Measurements from ENCODE around the gene DLEC1.
"Not testable (repeated sequence)": the region's sequence is repeated elsewhere in the genome, so short reads cannot be mapped to it uniquely, and the experiment has no call there.

Gene DLEC1

DNA sequence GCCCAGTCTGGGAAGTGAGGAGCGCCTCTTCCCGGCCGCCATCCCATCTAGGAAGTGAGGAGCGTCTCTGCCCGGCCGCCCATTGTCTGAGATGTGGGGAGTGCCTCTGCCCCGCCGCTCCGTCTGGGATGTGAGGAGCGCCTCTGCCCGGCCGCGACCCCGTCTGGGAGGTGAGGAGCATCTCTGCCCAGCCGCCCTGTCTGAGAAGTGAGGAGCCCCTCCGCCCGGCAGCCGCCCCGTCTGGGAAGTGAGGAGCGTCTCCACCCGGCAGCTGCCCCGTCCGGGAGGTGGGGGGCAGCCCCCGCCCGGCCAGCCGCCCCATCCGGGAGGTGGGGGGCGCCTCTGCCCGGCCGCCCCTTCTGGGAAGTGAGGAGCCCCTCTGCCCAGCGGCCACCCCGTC, 14.3 kb downstream of the DLEC1 start:
- H3K4me1 ChIP-seq (ENCODE audit: insufficient read depth, low read length); H3K9me3 ChIP-seq (ENCODE audit: low read length); H3K36me3 ChIP-seq (ENCODE audit: insufficient read depth, low read length); H3K9ac ChIP-seq (ENCODE audit: low read length); H3K27me3 ChIP-seq (ENCODE audit: control insufficient read depth in 1 of 2, insufficient read depth in 2 of 2, low read length in 2 of 2); H3K27ac ChIP-seq (ENCODE audit: low read depth, low read length); H3K4me3 ChIP-seq (ENCODE audit: low read depth in 1 of 2, low read length in 2 of 2): not testable (repeated sequence)

- not testable (repeated sequence) for H3K9ac ChIP-seq (ENCODE audit: low read length); H3K27ac ChIP-seq (ENCODE audit: low read depth, low read length); H3K4me3 ChIP-seq (ENCODE audit: low read depth in 1 of 2, low read length in 2 of 2)
These were observed 14.9 kb downstream of the DLEC1 start for GRCh38 chr3:38053813-38054498.

DNA sequence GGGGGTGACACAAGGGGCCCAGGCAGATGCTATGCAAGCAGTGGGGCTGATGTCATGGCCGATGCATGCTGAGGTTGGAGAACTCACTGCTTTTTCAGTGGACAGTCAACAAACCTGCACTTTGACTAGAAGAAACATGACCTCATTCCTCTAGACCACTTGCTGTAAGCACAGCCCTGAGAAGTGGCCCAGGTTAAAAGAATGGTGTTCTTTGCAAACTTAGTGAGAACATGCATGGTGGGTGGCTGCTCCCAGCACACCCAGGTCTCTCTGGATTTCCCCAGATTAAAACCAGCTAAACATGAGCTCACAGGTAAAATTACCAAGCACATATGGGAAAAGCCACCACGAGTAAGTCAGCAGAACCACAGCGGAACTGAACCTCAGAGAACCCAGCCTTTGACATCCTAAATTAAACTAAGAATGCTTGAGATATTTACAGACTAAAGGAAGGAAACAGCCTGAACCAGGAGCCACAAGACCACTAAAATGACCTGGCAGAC, 15.5 kb downstream of the DLEC1 start:
- H3K4me3 ChIP-seq (ENCODE audit: low read depth in 1 of 2, low read length in 2 of 2), result no peak overlapping the region

More at GRCh38 chr3:38053813-38054498, 14.9 kb downstream of the DLEC1 start:
- not testable (repeated sequence) for H3K27me3 ChIP-seq (ENCODE audit: control insufficient read depth in 1 of 2, insufficient read depth in 2 of 2, low read length in 2 of 2); H3K4me1 ChIP-seq (ENCODE audit: insufficient read depth, low read length); H3K9me3 ChIP-seq (ENCODE audit: low read length); H3K36me3 ChIP-seq (ENCODE audit: insufficient read depth, low read length)

GRCh38 chr3:38059148-38059547, 20.1 kb downstream of the DLEC1 start:
- no peak overlapping the region for H3K9ac ChIP-seq (ENCODE audit: low read length)
- H3K36me3 ChIP-seq (ENCODE audit: insufficient read depth, low read length), result no peaks in the 10 kb centered on the region
- no peaks in the 10 kb centered on the region for H3K9me3 ChIP-seq (ENCODE audit: low read length)
- no peak overlapping the region for H3K4me3 ChIP-seq (ENCODE audit: low read depth in 1 of 2, low read length in 2 of 2)
- no peak overlapping the region for H3K27ac ChIP-seq (ENCODE audit: low read depth, low read length)
- H3K27me3 ChIP-seq (ENCODE audit: control insufficient read depth in 1 of 2, insufficient read depth in 2 of 2, low read length in 2 of 2), result no peaks in the 10 kb centered on the region
- H3K4me1 ChIP-seq (ENCODE audit: insufficient read depth, low read length), result no peaks in the 10 kb centered on the region

More for the DNA sequence above, 15.5 kb downstream of the DLEC1 start:
- H3K36me3 ChIP-seq (ENCODE audit: insufficient read depth, low read length), result no peaks in the 10 kb centered on the region
- no peaks in the 10 kb centered on the region for H3K9me3 ChIP-seq (ENCODE audit: low read length)
- H3K27ac ChIP-seq (ENCODE audit: low read depth, low read length), result no peak overlapping the region
- no peaks in the 10 kb centered on the region for H3K4me1 ChIP-seq (ENCODE audit: insufficient read depth, low read length)
- no peaks in the 10 kb centered on the region for H3K27me3 ChIP-seq (ENCODE audit: control insufficient read depth in 1 of 2, insufficient read depth in 2 of 2, low read length in 2 of 2)
- H3K9ac ChIP-seq (ENCODE audit: low read length), result no peak overlapping the region

DNA sequence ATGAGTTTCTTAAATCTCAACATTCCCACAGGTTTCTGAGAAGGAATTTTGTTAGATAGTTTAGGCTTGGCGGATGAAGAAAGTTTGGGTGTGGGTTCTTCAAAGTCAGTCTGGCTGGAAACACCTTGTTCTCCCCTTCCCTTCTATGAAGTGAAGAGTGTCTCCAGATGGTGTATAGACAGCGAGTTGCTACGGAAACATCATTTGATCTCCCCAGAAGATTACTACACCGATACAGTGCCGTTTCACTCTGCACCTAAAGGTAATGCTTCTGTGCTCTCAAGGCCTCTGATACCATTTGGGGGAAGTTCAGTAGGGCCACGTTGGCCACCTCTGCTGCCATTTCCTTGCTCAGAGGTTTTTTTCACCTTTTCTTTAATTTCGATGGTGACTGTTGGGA, 20.6 kb downstream of the DLEC1 start:
- Histone ChIP-seq H3K4me1 (ENCODE audit: insufficient read depth, low read length) (no peaks in the 10 kb centered on the region), H3K27me3 (ENCODE audit: control insufficient read depth in 1 of 2, insufficient read depth in 2 of 2, low read length in 2 of 2) (no peaks in the 10 kb centered on the region), H3K27ac (ENCODE audit: low read depth, low read length) (no peak overlapping the region), H3K9ac (ENCODE audit: low read length) (no peak overlapping the region), H3K4me3 (ENCODE audit: low read depth in 1 of 2, low read length in 2 of 2) (no peak overlapping the region), H3K36me3 (ENCODE audit: insufficient read depth, low read length) (no peaks in the 10 kb centered on the region), H3K9me3 (ENCODE audit: low read length) (no peaks in the 10 kb centered on the region)

DNA sequence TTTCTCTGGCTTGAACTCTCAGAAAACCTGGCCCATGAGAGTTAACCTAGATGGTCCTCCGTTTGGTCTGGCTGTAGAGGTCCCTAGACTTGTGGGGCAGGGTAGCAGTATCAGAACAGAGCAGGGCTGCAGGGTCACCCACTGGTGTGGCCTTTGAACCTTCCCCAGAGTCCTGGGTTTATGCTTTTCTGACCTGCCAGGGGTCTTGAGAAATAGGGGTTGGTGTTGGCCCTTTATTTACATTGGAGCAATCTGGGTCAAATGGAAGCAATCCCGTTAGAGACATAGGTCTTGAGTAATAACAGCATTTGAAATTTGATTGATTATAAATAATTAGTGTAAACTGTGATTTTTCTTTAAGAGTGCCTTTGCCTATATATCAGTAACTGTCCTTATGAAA, 23.8 kb downstream of the DLEC1 start:
- Histone ChIP-seq H3K27me3 (ENCODE audit: control insufficient read depth in 1 of 2, insufficient read depth in 2 of 2, low read length in 2 of 2) (no peaks in the 10 kb centered on the region), H3K27ac (ENCODE audit: low read depth, low read length) (no peak overlapping the region), H3K9me3 (ENCODE audit: low read length) (no peaks in the 10 kb centered on the region), H3K4me1 (ENCODE audit: insufficient read depth, low read length) (no peaks in the 10 kb centered on the region), H3K4me3 (ENCODE audit: low read depth in 1 of 2, low read length in 2 of 2) (no peak overlapping the region), H3K9ac (ENCODE audit: low read length) (no peak overlapping the region), H3K36me3 (ENCODE audit: insufficient read depth, low read length) (no peaks in the 10 kb centered on the region)

DNA sequence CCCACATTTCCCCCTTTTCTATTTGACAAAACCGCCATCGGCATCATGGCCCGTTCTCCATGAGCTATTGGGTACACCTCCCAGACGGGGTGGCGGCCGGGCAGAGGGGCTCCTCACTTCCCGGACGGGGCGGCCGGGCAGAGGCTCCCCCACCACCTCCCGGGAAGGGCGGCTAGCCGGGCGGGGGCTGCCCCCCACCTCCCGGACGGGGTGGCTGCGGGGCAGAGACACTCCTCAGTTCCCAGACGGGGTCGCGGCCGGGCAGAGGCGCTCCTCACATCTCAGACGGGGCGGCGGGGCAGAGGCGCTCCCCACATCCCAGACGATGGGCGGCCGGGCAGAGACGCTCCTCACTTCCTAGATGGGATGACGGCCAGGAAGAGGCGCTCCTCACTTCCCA, 25.4 kb downstream of the DLEC1 start:
- H3K36me3 ChIP-seq (ENCODE audit: insufficient read depth, low read length); H3K27ac ChIP-seq (ENCODE audit: low read depth, low read length); H3K9me3 ChIP-seq (ENCODE audit: low read length); H3K27me3 ChIP-seq (ENCODE audit: control insufficient read depth in 1 of 2, insufficient read depth in 2 of 2, low read length in 2 of 2); H3K9ac ChIP-seq (ENCODE audit: low read length); H3K4me1 ChIP-seq (ENCODE audit: insufficient read depth, low read length); H3K4me3 ChIP-seq (ENCODE audit: low read depth in 1 of 2, low read length in 2 of 2): not testable (repeated sequence)

- Histone ChIP-seq H3K36me3 (ENCODE audit: insufficient read depth, low read length) (no peaks in the 10 kb centered on the region), H3K4me3 (ENCODE audit: low read depth in 1 of 2, low read length in 2 of 2) (no peak overlapping the region), H3K9ac (ENCODE audit: low read length) (no peak overlapping the region), H3K4me1 (ENCODE audit: insufficient read depth, low read length) (no peaks in the 10 kb centered on the region), H3K27me3 (ENCODE audit: control insufficient read depth in 1 of 2, insufficient read depth in 2 of 2, low read length in 2 of 2) (no peaks in the 10 kb centered on the region), H3K27ac (ENCODE audit: low read depth, low read length) (no peak overlapping the region), H3K9me3 (ENCODE audit: low read length) (no peaks in the 10 kb centered on the region)
These were observed 28.7 kb downstream of the DLEC1 start for GRCh38 chr3:38067508-38068233.

DNA sequence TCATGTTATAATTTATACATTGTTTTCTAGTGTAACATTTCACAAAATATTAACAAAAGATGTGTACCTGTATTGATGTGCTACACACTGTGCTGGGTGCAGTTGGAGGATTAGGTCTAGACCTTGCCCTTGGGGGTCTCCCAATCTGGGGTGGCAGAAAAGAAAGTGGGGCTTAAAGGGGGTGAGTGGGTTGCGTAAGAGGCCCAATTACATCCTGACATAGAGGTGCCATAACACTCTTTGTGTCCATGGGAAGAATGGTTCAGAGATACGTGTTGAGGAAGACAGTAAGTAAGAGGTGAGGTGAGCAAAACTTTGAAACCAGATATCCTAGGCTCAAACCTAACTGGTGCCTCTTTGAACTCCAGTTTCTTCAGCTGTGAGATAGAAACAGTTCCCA, 31.0 kb downstream of the DLEC1 start:
- H3K9me3 ChIP-seq (ENCODE audit: low read length), result no peaks in the 10 kb centered on the region
- H3K4me3 ChIP-seq (ENCODE audit: low read depth in 1 of 2, low read length in 2 of 2), result no peak overlapping the region
- H3K9ac ChIP-seq (ENCODE audit: low read length), result no peak overlapping the region
- no peak overlapping the region for H3K27ac ChIP-seq (ENCODE audit: low read depth, low read length)
- no peaks in the 10 kb centered on the region for H3K36me3 ChIP-seq (ENCODE audit: insufficient read depth, low read length)
- no peaks in the 10 kb centered on the region for H3K27me3 ChIP-seq (ENCODE audit: control insufficient read depth in 1 of 2, insufficient read depth in 2 of 2, low read length in 2 of 2)
- no peaks in the 10 kb centered on the region for H3K4me1 ChIP-seq (ENCODE audit: insufficient read depth, low read length)

DNA sequence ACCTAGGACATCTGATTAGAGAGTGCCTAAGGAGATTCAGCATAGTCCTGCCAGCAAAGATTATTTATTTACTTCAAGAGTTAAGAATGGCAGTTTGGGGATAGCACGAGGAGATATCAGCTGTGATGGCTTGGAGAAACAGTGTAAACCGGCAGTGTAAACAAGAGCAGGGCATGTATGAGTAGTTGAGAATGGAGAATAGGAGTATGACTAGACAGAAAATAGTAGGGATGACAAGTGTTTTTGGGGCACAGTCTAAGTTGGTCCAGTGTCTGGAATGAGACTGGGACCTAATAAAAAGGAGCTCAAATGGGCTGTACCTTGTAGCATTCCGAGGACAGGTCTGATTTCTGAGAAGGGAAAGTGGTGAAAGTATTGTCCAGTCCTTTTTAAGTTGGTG, 38.1 kb downstream of the DLEC1 start:
- not testable (repeated sequence) for H3K27ac ChIP-seq (ENCODE audit: low read depth, low read length); H3K9ac ChIP-seq (ENCODE audit: low read length); H3K27me3 ChIP-seq (ENCODE audit: control insufficient read depth in 1 of 2, insufficient read depth in 2 of 2, low read length in 2 of 2); H3K9me3 ChIP-seq (ENCODE audit: low read length); H3K4me3 ChIP-seq (ENCODE audit: low read depth in 1 of 2, low read length in 2 of 2); H3K36me3 ChIP-seq (ENCODE audit: insufficient read depth, low read length); H3K4me1 ChIP-seq (ENCODE audit: insufficient read depth, low read length)

GRCh38 chr3:38082296-38082695, 43.3 kb downstream of the DLEC1 start:
- H3K36me3 ChIP-seq (ENCODE audit: insufficient read depth, low read length); H3K9ac ChIP-seq (ENCODE audit: low read length); H3K27me3 ChIP-seq (ENCODE audit: control insufficient read depth in 1 of 2, insufficient read depth in 2 of 2, low read length in 2 of 2); H3K27ac ChIP-seq (ENCODE audit: low read depth, low read length); H3K4me3 ChIP-seq (ENCODE audit: low read depth in 1 of 2, low read length in 2 of 2); H3K9me3 ChIP-seq (ENCODE audit: low read length); H3K4me1 ChIP-seq (ENCODE audit: insufficient read depth, low read length): not testable (repeated sequence)

DNA sequence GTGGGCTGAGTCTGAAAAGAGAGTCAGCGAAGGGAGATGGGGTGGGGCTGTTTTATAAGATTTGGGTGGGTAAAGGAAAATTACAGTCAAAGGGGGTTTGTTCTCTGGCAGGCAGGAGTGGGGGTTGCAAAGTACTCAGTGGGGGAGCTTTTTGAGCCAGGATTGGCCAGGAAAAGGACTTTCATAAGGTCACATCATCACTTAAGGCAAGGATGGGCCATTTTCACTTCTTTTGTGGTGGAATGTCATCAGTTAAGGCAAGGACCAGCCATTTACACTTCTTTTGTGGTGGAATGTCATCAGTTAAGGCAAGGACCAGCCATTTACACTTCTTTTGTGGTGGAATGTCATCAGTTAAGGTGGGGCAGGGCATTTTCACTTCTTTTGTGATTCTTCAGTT, 44.2 kb downstream of the DLEC1 start:
- H3K27me3 ChIP-seq (ENCODE audit: control insufficient read depth in 1 of 2, insufficient read depth in 2 of 2, low read length in 2 of 2); H3K9me3 ChIP-seq (ENCODE audit: low read length); H3K4me1 ChIP-seq (ENCODE audit: insufficient read depth, low read length); H3K4me3 ChIP-seq (ENCODE audit: low read depth in 1 of 2, low read length in 2 of 2); H3K36me3 ChIP-seq (ENCODE audit: insufficient read depth, low read length); H3K27ac ChIP-seq (ENCODE audit: low read depth, low read length); H3K9ac ChIP-seq (ENCODE audit: low read length): not testable (repeated sequence)
